ENCODE measurements around the gene TPSAB1. TPM values are rescaled to one million over a fixed set of nuclear protein-coding genes. Genes with fewer than 3 reads are reported as not detected.

The TPSAB1 gene
- total RNA-seq, 1 experiment from 2014 or later = not detected

- Mint-ChIP-seq H3K36me3 (ENCODE audit: insufficient read depth, unreplicated experiment) (no peaks in the 10 kb centered on the region), H3K4me3 (ENCODE audit: low read depth, unreplicated experiment) (no peak overlapping the region), H3K27me3 (ENCODE audit: unreplicated experiment) (peaks cover 100% of the 10 kb centered on the region), H3K27ac (ENCODE audit: unreplicated experiment) (no peak overlapping the region), H3K4me1 (ENCODE audit: low read depth, unreplicated experiment) (no peaks in the 10 kb centered on the region), H3K9me3 (ENCODE audit: low read depth, unreplicated experiment) (no peaks in the 10 kb centered on the region)
- no TSS peak for BruUV-seq (replicated peaks)
- TF ChIP-seq CTCF (IDR thresholded peaks at IDR 0.05; ENCODE audit: unreplicated experiment) = no peak
- CTCF ChIA-PET = interaction anchor here (1.2 kb wide), 1 partner anchor 12 kb away, joined by 3 read pairs; no protein-coding TSS in a partner anchor
- no peak for DNase-seq
- intact Hi-C loops (cut with micrococcal nuclease; ENCODE audit: unreplicated experiment) = no loop called here
Measured at GRCh38 chr16:1279081-1279944, 38.8 kb downstream of the TPSAB1 start.

GRCh38 chr16:1279945-1280589 lies 39.6 kb downstream of the TPSAB1 start:
- BruUV-seq (replicated peaks) = no TSS peak
- no peak for DNase-seq
- H3K9me3 Mint-ChIP-seq (ENCODE audit: low read depth, unreplicated experiment) = no peaks in the 10 kb centered on the region
- CTCF ChIA-PET = interaction anchor here (1.2 kb wide), 1 partner anchor 11 kb away, joined by 3 read pairs; no protein-coding TSS in a partner anchor
- TF ChIP-seq CTCF (IDR thresholded peaks at IDR 0.05; ENCODE audit: unreplicated experiment) = no peak
- H3K4me3 Mint-ChIP-seq (ENCODE audit: low read depth, unreplicated experiment) = no peak overlapping the region
- no peaks in the 10 kb centered on the region for H3K4me1 Mint-ChIP-seq (ENCODE audit: low read depth, unreplicated experiment)
- no peaks in the 10 kb centered on the region for H3K36me3 Mint-ChIP-seq (ENCODE audit: insufficient read depth, unreplicated experiment)
- H3K27ac Mint-ChIP-seq (ENCODE audit: unreplicated experiment) = no peak overlapping the region
- H3K27me3 Mint-ChIP-seq (ENCODE audit: unreplicated experiment) = peaks cover 100% of the 10 kb centered on the region
- intact Hi-C loops (cut with micrococcal nuclease; ENCODE audit: unreplicated experiment) = no loop called here

- Mint-ChIP-seq H3K9me3 (ENCODE audit: low read depth, unreplicated experiment) (no peaks in the 10 kb centered on the region), H3K27me3 (ENCODE audit: unreplicated experiment) (peaks cover 100% of the 10 kb centered on the region), H3K27ac (ENCODE audit: unreplicated experiment) (no peak overlapping the region), H3K36me3 (ENCODE audit: insufficient read depth, unreplicated experiment) (no peaks in the 10 kb centered on the region), H3K4me3 (ENCODE audit: low read depth, unreplicated experiment) (no peak overlapping the region), H3K4me1 (ENCODE audit: low read depth, unreplicated experiment) (no peaks in the 10 kb centered on the region)
- BruUV-seq (replicated peaks) = no TSS peak
- DNase-seq = no peak
- no peak for TF ChIP-seq CTCF (IDR thresholded peaks at IDR 0.05; ENCODE audit: unreplicated experiment)
- intact Hi-C loops (cut with micrococcal nuclease; ENCODE audit: unreplicated experiment) = no loop called here
- CTCF ChIA-PET = interaction anchor here (1.2 kb wide), 1 partner anchor 10 kb away, joined by 3 read pairs; no protein-coding TSS in a partner anchor
Measured at GRCh38 chr16:1280783-1281182, 40.3 kb downstream of the TPSAB1 start.

GRCh38 chr16:1281517-1281916 lies 41.0 kb downstream of the TPSAB1 start:
- intact Hi-C loops (cut with micrococcal nuclease; ENCODE audit: unreplicated experiment) = no loop called here
- no peak for TF ChIP-seq CTCF (IDR thresholded peaks at IDR 0.05; ENCODE audit: unreplicated experiment)
- CTCF ChIA-PET = no interaction called here
- BruUV-seq (replicated peaks) = no TSS peak
- Mint-ChIP-seq H3K36me3 (ENCODE audit: insufficient read depth, unreplicated experiment) (no peaks in the 10 kb centered on the region), H3K27me3 (ENCODE audit: unreplicated experiment) (peaks cover 100% of the 10 kb centered on the region), H3K9me3 (ENCODE audit: low read depth, unreplicated experiment) (no peaks in the 10 kb centered on the region), H3K4me1 (ENCODE audit: low read depth, unreplicated experiment) (no peaks in the 10 kb centered on the region), H3K4me3 (ENCODE audit: low read depth, unreplicated experiment) (no peak overlapping the region), H3K27ac (ENCODE audit: unreplicated experiment) (no peak overlapping the region)
- DNase-seq = no peak

All from Calu3 (cell line).